Activated T-helper 9 cell treated with anti-CD3 and anti-CD28 coated beads, Interleukin-2, amount 50 U/mL, for 16 hours (primary cell): ENCODE measurements around the gene SPAG16.
"Not testable (repeated sequence)": the region's sequence is repeated elsewhere in the genome, so short reads cannot be mapped to it uniquely, and the experiment has no call there.

Source experiments
- DNase-seq: peaks from one replicate; pipeline ENCODE4 v3.0.0-alpha.2; 2020; ENCODE audit warnings: low read depth

SPAG16 gene

GRCh38 chr2:213834746-213835145 is 550.5 kb downstream of the SPAG16 start:
- no peak for DNase-seq

DNA sequence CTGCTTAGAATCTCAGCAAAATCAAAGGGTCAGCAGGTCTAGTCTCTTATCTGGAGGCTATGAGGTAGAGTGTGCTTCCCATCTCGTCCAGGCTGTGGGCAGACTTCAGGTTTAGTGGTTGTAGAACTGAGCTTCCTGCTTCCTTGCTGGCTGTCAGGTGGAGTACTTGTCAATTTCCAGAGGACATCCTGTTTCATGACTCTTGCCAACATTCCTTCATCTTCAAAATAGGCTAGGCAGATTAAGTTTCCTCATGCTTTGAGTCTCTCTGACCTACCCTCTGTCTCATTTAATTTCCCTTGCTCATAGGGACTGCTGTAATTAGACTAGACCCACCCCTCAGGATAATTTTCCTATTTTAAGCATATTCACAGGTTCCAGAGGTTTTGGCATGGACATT is 562.6 kb downstream of the SPAG16 start:
- no peak for DNase-seq

DNA sequence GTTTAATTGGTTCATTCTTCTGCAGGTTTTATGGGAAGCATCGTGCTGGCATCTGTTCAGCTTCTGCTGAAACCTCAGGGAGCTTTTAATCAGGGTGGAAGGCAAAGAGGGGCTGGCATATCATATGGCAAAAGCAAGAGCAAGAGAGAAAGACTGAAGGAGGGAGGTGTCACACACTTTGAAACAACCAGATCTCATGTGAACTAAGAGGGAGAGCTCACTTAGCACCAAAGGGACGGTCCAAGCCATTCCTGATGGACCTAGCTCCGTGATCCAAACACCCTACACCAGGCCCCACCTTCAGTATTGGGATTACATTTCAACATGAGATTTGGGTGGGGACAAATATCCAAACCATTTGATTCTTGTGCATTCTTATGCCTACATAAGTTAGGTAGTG is 563.1 kb downstream of the SPAG16 start:
- DNase-seq = no peak

- no peak for DNase-seq
These were observed 564.4 kb downstream of the SPAG16 start for GRCh38 chr2:213848631-213849030.

- no peak for DNase-seq
These were observed 577.4 kb downstream of the SPAG16 start for GRCh38 chr2:213861638-213862037.

GRCh38 chr2:213862407-213863076 is 578.3 kb downstream of the SPAG16 start:
- no peak for DNase-seq

DNA sequence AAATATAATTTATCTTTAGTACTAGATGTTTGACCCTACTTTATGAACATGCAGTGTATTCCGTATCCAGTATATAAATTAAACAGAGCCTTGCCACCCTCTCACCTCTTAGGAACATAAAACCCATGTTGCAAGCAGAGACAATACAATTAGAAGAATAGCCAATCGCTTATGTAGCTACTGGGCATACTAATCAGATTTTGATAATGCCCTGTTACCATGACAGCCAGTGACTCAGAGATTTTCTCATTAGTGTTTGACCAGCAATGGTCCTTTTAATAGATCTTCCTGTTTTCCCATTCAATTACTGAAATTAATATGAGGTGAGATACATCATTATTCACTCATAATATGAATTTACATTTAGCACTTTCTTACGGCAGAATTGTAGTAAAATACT is 579.3 kb downstream of the SPAG16 start:
- no peak for DNase-seq

GRCh38 chr2:213868526-213868925 is 584.3 kb downstream of the SPAG16 start:
- DNase-seq = no peak

GRCh38 chr2:213885485-213885884 is 601.2 kb downstream of the SPAG16 start:
- no peak for DNase-seq

- DNase-seq = no peak
These were observed 630.2 kb downstream of the SPAG16 start for GRCh38 chr2:213914510-213914909.

GRCh38 chr2:213920014-213920413 is 635.8 kb downstream of the SPAG16 start:
- DNase-seq = no peak

- DNase-seq = no peak
These were observed 639.3 kb downstream of the SPAG16 start for GRCh38 chr2:213923543-213923942.

GRCh38 chr2:213934560-213934959 is 650.3 kb downstream of the SPAG16 start:
- DNase-seq = no peak

- no peak for DNase-seq
These were observed 673.8 kb downstream of the SPAG16 start for GRCh38 chr2:213958086-213958485.

GRCh38 chr2:213959589-213959988 is 675.3 kb downstream of the SPAG16 start:
- no peak for DNase-seq

DNA sequence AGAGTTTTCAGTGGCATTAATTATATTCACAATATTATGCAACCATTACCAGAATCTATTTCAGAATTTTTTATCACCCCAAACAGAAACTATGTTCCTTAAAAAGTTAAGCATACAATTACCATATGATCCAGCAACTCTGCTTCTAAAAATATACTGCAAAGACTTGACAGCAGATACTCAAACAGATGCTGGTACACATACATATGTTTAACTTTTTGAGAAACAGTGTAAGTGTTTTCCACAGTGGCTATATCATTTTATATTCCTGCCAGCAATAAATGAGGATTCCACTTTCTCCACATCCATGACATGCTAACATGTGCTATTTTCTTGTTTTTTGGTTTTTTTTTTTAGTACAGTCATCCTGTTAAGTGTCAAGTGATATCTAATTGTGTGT is 687.3 kb downstream of the SPAG16 start:
- DNase-seq = no peak

DNA sequence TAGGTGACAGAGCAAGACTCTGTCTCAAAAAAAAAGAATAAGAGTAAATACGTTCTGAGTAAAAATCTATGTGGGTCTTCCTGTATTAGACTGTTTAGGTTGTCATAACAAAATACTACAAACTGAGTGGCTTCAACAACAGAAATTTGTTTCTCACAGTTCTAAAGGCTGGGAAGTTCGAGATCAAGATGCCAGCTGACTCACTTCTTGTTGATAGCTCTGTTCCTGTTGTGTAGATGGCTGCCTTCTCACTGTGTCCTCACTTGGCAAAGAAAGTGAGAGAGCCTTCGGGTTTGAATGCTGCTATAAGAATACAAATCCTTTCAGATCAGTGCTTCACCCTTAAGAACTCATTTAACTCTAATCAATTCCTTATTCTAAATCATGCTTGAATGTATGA is 696.6 kb downstream of the SPAG16 start:
- DNase-seq = no peak

DNA sequence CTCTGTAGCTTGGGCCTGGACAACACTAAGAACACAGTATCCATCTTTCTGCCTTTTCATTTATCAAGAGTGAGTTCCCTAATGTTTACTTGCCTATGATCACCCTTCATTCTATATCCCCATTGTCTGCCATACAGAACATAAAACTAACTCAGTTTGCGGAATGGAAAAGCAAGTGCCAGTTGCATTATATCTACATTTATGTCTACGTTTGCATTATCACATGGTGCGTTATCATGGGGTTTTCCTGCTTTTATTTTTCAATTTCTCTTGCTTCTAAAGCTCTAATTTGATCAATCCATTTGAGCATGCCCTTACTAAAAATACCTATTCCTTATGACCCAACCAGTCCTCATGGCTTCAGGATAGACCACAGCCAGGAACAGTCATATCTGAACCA is 704.9 kb downstream of the SPAG16 start:
- DNase-seq = no peak

DNA sequence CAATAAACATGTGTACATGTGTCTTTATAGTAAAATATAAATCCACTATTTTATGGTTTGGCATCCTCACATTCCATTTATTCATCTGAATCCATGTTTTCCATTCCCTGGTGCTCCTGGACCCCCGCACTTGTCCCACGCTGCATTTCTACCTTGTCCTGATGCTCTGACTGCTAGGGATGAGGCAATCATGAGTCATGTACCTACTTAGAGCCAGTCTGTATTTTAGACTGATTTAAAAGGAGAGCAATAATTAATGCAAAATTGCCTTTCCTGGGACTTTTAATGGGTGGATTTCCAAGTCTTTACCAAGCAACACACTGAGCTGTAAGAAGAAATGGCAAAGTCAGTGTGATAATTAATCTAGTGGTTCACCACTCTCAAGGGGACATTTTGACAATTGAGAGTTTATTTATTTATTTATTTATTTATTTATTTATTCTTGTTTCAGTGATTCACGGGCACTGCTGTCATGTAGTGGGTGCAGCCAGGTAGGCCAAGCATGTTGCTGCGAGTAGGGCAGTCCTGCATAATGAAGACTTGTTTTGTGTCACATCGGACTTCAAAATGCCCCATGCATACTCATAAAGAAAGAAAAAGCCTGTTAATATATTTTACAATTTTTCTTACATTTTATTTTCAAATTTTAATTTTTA is 707.3 kb downstream of the SPAG16 start:
- DNase-seq = no peak

DNA sequence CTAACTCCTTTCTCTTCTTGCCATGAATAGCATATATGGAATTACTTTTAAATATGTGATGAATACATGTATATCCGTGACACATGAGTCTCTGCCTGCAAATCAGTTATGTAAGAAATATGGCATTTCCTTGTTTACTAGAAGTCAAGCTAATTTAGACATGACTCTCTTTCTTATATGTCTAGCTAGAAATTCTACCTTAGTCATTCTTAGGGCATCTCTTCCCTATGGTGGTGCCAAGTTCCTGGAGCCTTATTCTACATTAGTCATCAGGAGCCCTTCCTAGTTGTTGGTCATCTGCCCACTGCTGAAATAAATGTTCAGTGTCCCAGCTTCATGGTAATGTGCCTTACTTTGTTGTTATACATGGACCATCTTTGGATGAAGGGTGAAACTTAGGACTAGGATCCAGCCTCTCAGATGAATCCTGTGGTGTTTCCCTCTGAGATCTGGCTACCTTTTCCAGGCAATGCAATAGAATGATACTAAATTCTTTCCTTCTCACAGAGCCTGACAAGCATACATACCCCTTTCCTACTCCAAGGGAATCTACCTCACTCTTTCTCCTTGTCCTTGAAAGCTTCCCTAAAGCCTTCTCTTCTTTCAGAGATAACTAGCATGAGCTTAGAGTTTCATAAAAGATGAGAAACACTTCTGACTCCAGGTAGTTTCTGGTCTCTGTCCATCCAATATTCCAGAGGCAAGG is 711.3 kb downstream of the SPAG16 start:
- no peak for DNase-seq

DNA sequence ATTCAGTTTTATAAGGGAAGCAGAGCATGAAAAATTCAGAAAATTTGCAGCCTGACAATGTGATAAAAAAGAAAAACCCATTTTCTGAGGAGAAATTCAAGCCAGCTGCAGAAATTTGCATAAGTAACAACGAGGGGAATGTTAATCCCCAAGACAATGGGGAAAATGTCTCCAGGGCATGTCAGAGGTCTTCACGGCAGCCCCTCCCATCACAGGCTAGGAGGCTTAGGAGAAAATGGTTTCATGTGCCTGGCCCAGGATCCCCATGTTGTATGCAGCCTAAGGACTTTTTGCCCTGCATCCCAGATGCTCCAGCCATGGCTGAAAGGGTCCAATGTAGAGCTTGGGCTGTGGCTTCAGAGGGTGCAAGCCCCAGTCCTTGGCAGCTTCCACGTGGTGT is 714.7 kb downstream of the SPAG16 start:
- not testable (repeated sequence) for DNase-seq

DNA sequence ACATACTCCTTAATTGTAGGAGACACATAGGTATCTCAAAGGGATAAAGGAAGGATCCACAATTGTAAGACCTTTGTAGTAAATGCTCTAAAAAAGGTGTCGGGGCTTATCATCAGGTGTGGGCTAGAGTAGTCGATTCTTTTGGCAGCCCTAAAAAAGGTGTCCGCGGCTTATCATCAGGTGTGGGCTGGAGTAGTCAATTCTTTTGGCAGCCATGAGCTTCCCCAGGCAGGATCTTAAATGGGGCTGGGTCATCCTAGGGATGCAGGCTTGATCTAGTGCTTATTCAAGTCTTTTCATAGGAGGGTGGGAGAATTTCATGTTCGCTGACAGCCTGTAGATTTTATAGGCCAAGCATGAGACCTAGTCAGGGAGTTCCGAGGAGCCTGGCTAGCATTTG is 720.2 kb downstream of the SPAG16 start:
- DNase-seq = no peak

GRCh38 chr2:214005337-214005736 is 721.1 kb downstream of the SPAG16 start:
- DNase-seq = no peak
